ENCODE results near the gene KPNA2.
"Not testable (repeated sequence)": the region's sequence is repeated elsewhere in the genome, so short reads cannot be mapped to it uniquely, and the experiment has no call there.

The KPNA2 gene

DNA sequence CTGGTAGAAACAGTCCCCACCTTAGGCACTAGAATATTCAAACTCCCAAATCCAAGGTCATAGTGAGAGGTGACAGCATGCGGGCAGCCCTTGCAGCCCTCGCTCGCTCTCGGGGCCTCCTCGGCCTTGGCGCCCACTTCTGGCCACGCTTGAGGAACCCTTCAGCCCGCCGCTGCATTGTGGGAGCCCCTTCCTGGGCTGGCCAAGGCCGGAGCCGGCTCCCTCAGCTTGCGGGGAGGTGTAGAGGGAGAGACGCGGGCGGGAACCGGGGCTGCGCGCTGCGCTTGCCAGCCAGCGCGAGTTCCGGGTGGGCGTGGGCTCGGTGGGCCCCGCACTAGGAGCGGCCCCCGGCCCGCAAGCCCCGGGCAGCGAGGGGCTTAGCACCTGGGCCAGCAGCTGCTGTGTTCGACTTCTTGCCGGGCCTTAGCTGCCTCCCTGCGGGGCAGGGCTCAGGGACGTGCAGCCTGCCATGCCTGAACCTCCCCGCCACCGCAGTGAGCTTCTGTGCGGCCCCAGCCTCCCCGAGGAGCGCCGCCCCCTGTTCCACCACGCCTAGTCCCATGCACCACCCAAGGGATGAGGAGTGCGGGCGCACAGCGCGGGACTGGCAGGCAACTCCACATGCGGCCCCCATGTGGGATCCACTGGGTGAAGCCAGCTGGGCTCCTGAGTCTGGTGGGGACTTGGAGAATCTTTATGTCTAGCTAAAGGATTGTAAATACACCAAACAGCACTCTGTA, 45.0 kb downstream of the KPNA2 start:
- TF ChIP-seq, protein P1, sequence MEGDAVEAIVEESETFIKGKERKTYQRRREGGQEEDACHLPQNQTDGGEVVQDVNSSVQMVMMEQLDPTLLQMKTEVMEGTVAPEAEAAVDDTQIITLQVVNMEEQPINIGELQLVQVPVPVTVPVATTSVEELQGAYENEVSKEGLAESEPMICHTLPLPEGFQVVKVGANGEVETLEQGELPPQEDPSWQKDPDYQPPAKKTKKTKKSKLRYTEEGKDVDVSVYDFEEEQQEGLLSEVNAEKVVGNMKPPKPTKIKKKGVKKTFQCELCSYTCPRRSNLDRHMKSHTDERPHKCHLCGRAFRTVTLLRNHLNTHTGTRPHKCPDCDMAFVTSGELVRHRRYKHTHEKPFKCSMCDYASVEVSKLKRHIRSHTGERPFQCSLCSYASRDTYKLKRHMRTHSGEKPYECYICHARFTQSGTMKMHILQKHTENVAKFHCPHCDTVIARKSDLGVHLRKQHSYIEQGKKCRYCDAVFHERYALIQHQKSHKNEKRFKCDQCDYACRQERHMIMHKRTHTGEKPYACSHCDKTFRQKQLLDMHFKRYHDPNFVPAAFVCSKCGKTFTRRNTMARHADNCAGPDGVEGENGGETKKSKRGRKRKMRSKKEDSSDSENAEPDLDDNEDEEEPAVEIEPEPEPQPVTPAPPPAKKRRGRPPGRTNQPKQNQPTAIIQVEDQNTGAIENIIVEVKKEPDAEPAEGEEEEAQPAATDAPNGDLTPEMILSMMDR (IDR thresholded peaks at IDR 0.05; ENCODE audit: borderline replicate concordance, insufficient read depth, low read depth, low read length), result no peak
- H3K4me3 ChIP-seq (ENCODE audit: low read depth, low read length), result no peak overlapping the region

DNA sequence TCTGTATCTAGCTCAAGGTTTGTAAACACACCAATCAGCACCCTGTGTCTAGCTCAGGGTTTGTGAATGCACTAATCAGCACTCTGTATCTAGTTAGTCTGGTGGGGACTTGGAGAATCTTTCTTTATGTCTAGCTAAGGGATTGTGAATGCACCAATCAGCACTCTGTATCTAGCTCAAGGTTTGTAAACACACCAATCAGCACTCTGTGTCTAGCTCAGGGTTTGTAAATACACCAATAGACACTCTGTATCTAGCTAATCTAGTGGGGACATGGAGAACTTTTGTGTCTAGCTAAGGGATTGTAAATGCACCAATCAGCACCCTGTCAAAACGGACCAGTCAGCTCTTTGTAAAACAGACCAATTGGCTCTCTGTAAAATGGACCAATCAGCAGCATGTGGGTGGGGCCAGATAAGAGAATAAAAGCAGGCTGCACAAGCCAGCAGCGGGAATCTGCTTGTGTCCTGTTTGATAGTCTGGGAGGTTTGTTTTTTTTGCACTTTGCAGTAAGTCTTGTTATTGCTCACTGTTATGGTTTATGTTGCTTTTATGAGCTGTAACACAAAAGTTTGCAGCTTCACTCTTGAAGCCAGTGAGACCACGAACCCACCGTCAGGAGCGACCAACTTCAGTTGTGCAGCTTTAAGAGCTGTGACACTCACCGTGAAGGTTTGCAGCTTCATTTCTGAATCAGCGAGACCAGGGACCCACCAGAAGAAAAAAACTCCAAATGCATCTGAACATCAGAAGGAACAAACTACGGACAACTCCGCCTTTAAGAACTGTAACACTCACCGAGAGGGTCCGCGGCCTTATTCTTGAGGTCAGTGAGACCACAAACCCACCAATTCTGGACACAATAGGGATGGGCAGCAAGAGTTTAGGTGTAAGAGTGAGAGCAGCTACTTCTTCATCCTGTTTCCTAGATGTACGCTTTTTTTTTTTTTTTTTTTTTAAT, 46.0 kb downstream of the KPNA2 start:
- H3K4me3 ChIP-seq (ENCODE audit: low read depth, low read length), result not testable (repeated sequence)

DNA sequence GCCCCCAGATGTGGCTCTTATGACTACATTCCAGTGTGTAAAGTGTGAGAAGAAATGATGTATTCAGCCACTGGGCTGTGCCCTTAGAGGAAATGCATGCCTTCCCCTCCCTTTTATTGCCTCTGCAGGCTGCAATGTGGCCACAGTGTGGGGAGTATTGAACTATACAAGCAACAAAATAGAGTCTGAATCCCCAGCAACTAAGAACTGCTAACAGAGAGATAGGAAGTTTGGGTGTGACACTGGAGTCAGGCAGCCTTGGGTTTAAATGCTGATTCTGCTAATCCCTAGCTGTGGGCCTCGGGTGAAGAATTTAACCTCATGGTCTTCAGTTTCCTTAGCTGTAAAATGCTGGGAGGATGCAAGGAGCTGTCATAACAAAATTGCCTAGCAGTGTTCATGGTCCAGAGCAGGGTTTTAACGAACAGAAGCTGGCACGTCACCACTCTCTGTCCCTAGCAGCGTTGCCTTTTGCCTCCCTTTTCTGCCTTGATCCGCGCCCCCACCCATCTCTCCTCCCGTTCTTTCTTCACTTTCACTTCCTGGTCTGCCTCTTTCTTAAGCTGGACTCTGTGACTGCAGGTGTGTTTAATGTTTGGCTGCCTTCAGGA, 50.3 kb downstream of the KPNA2 start:
- no peak overlapping the region for H3K4me3 ChIP-seq (ENCODE audit: low read depth, low read length)
- TF ChIP-seq, protein P1 (IDR thresholded peaks at IDR 0.05; ENCODE audit: borderline replicate concordance, insufficient read depth, low read depth, low read length), result no peak

DNA sequence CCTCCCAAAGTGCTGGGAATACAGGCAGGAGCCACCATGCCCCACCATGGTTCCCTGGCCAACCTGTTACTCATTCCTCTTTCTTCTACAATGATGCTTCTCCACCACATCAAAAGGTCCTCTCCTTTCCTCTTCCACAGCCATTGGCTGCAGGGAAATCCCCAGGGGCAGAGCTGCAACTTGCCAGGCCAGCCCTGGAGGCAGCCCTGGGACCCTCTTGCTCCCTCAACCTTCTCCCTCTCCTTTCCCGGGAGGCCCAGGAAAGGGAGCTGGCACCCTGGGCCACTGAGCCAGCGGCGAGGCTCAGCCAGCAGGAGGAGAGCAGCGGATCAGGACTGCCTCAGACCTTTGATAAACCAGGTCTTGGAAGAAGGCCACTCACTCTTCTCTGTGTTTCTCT, 51.1 kb downstream of the KPNA2 start:
- H3K4me3 ChIP-seq (ENCODE audit: low read depth, low read length), result not testable (repeated sequence)

DNA sequence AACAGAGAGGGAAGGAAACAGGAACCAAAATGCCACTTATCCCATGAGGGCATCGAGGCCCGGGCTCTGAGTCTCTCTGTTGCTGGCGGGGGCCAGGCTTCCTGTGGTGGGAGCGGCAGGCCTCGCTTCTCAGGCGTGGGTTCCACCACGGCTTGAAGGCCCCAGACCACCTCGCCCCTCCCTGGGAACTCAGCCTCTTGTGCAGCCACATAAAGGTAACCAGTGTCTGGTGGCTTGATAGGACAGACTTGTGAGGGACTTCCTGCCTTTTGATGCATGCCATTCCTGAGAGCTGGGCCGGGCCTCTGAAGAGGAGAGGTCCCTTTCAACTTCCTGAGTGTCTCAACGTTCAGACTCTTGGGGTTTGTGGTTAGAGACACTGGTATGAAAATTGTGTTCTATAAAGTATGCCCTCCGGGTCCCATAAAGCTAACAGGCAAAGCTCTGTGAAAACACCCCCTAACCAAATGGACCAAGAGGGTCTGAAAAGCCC, 51.6 kb downstream of the KPNA2 start:
- H3K4me3 ChIP-seq (ENCODE audit: low read depth, low read length), result not testable (repeated sequence)

DNA sequence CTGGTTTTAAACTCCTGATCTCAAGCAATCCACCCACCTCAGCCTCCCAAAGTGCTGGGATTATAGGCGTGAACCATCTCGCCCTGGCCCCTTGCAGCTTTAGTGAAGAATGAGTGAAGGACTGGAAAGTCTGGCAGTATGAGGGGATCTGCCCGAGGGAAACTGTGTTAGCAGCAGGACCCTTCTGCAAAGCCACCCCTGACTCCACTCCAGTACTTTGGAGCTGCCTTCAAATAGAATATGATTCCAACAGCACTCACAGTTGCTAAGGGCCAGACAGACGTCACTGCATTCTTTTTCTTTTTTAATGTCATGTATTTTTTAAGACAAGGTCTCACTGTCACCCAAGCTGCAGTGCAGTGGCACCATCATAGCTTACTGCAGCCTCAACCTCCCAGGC, 52.3 kb downstream of the KPNA2 start:
- H3K4me3 ChIP-seq (ENCODE audit: low read depth, low read length), result no peak overlapping the region
- TF ChIP-seq, protein P1 (IDR thresholded peaks at IDR 0.05; ENCODE audit: borderline replicate concordance, insufficient read depth, low read depth, low read length), result no peak

DNA sequence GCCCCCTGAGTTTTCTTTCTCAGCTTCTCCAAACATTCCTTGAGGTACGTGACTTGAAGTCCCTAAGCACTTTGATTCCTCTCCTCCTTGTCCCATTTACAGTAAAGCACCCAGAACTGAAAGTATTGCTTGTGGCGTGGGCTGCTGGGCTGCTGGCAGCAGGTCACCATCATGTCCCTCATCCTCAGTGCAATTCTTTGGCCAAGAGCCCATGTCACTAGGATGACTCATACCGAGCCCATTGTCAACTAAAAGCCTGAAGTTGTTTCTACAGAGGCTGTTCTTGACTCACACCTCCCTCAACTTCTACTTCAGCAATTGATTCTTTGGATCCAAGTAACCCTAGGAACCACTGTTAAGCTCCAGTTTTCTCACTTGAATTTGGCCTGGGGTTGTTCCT, 54.3 kb downstream of the KPNA2 start:
- TF ChIP-seq, protein P1 (IDR thresholded peaks at IDR 0.05; ENCODE audit: borderline replicate concordance, insufficient read depth, low read depth, low read length), result no peak
- H3K4me3 ChIP-seq (ENCODE audit: low read depth, low read length), result no peak overlapping the region

DNA sequence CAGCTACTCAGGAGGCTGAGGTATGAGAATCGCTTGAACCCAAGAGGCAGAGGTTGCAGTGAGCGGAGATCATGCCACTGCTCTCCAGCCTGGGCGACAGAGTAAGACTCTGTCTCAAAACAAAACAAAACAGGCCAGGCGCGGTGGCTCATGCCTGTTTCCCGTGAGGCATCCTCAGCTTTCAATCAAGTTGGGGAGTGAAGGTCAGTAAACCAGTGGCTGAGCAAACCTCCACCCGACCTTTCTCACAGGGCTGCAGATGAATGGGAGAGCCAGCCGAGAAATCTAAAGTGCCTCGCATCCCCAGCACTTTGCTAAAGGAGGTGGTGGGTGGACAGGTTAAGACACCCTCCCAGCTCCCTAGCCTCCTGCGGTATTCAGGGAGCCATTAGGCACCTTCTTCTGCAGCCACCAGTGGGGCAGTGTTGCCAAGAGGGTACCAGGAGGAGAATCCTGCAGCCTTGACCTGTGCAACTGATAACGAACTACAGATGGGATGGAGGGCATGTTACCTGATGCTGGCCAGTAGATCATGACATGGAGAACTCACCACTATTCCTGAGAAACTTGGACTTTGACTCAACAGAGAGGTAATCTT, 59.0 kb downstream of the KPNA2 start:
- H3K4me3 ChIP-seq (ENCODE audit: low read depth, low read length), result no peak overlapping the region
- TF ChIP-seq, protein P1 (IDR thresholded peaks at IDR 0.05; ENCODE audit: borderline replicate concordance, insufficient read depth, low read depth, low read length), result no peak
